ENCODE data around the gene MMRN2.
"Not testable (repeated sequence)": the region's sequence is repeated elsewhere in the genome, so short reads cannot be mapped to it uniquely, and the experiment has no call there.

MMRN2 gene

GRCh38 chr10:86936661-86937501 lies 20.5 kb downstream of the MMRN2 start:
- TF ChIP-seq CTCF (IDR thresholded peaks at IDR 0.05; ENCODE audit: insufficient read depth, low read depth, low read length, missing control alignments): no peak
- no peak overlapping the region for H3K4me3 ChIP-seq (ENCODE audit: low read depth, low read length)
- DNase-seq (ENCODE audit: low read depth): no peak

- not testable (repeated sequence) for DNase-seq (ENCODE audit: low read depth); H3K4me3 ChIP-seq (ENCODE audit: low read depth, low read length)
These were observed 23.2 kb downstream of the MMRN2 start for GRCh38 chr10:86934162-86934711.

- TF ChIP-seq CTCF (IDR thresholded peaks at IDR 0.05; ENCODE audit: insufficient read depth, low read depth, low read length, missing control alignments): no peak
- DNase-seq (ENCODE audit: low read depth): no peak
These were observed 24.7 kb downstream of the MMRN2 start for GRCh38 chr10:86932674-86933073.

GRCh38 chr10:86931872-86932271 lies 25.5 kb downstream of the MMRN2 start:
- no peak overlapping the region for H3K4me3 ChIP-seq (ENCODE audit: low read depth, low read length)
- no peak for DNase-seq (ENCODE audit: low read depth)
- TF ChIP-seq CTCF (IDR thresholded peaks at IDR 0.05; ENCODE audit: insufficient read depth, low read depth, low read length, missing control alignments): no peak

More at GRCh38 chr10:86932674-86933073, 24.7 kb downstream of the MMRN2 start:
- H3K4me3 ChIP-seq (ENCODE audit: low read depth, low read length): no peak overlapping the region

GRCh38 chr10:86929468-86930380 lies 27.7 kb downstream of the MMRN2 start:
- no peak for TF ChIP-seq CTCF (IDR thresholded peaks at IDR 0.05; ENCODE audit: insufficient read depth, low read depth, low read length, missing control alignments)
- DNase-seq (ENCODE audit: low read depth): no peak

GRCh38 chr10:86922553-86922961 lies 34.9 kb downstream of the MMRN2 start:
- no peak for DNase-seq (ENCODE audit: low read depth)
- no peak overlapping the region for H3K4me3 ChIP-seq (ENCODE audit: low read depth, low read length)
- no peak for TF ChIP-seq CTCF (IDR thresholded peaks at IDR 0.05; ENCODE audit: insufficient read depth, low read depth, low read length, missing control alignments)

More at GRCh38 chr10:86929468-86930380, 27.7 kb downstream of the MMRN2 start:
- H3K4me3 ChIP-seq (ENCODE audit: low read depth, low read length): no peak overlapping the region

- no peak for TF ChIP-seq CTCF (IDR thresholded peaks at IDR 0.05; ENCODE audit: insufficient read depth, low read depth, low read length, missing control alignments)
- no peak for DNase-seq (ENCODE audit: low read depth)
- no peak overlapping the region for H3K4me3 ChIP-seq (ENCODE audit: low read depth, low read length)
These were observed 39.4 kb downstream of the MMRN2 start for GRCh38 chr10:86918022-86918471.

Measured in GM12865 (cell line).